Lower leg skin (tissue), 3 donors: ENCODE data around the gene UBE2G2.

ENCODE experiments used
- CTCF ChIP-seq, 3 donors: fragments of 450-650 bp; IDR thresholded peaks; one replicate each; pipeline ENCODE4 v1.5.1; 2016; ENCODE audit warnings: antibody characterized with exemption in 3 of 3, mild to moderate bottlenecking in 3 of 3, moderate library complexity in 2 of 3
- POLR2A ChIP-seq, 2 donors: fragments of 450-650 bp; IDR thresholded peaks; one replicate each; pipeline ENCODE4 v1.6.1; 2016 to 2017; ENCODE audit warnings: antibody characterized with exemption in 2 of 2, mild to moderate bottlenecking in 1 of 2, moderate library complexity in 1 of 2

- TF ChIP-seq CTCF (IDR thresholded peaks at IDR 0.05) = no peak
- no peak for TF ChIP-seq POLR2A (IDR thresholded peaks at IDR 0.05)
Observed at GRCh38 chr21:44795342-44795741, 6.3 kb downstream of the UBE2G2 start.
